Endothelial cell of umbilical vein (primary cell): ENCODE results near the gene ATF3. TPM values are rescaled to one million over a fixed set of nuclear protein-coding genes. Genes with fewer than 3 reads are reported as not detected.

ENCODE experiments used
- BruUV-seq: library from RNA; stranded (reverse); fragments of 400-500 nt; replicated peaks from 2 replicates; lab custom pipeline; 2021; lab: Mats Ljungman, UMichigan
- CTCF ChIA-PET: fragments of 300-600, 350-600 bp; sonication (Branson Sonifier 250); formaldehyde crosslinking; loops from one replicate; lab custom pipeline; 2021; ENCODE audit warnings: antibody characterized with exemption, inconsistent platforms; lab: Charles Lee
- POLR2A ChIA-PET: fragments of 300-600, 350-600 bp; sonication (Branson Sonifier 250); formaldehyde crosslinking; loops from one replicate; lab custom pipeline; 2021; ENCODE audit warnings: antibody characterized with exemption, inconsistent platforms; lab: Charles Lee
- DNase-seq: peaks from one replicate; pipeline ENCODE4 v3.0.0-alpha.2; 2011; ENCODE audit warnings: low read depth, low spot score
- FAIRE-seq: peaks from 2 replicates; lab custom pipeline; 2011; peaks lifted over from hg19 to GRCh38; lab: Jason Lieb, UNC
- H2AFZ ChIP-seq: 2 replicates; pipeline ENCODE4 v1.6.0; 2012; ENCODE audit warnings: low read depth, low read length, control low read depth, inconsistent platforms
- H3K27ac ChIP-seq: 2 replicates; pipeline ENCODE4 v1.5.1; 2011; ENCODE audit warnings: low read depth, mild to moderate bottlenecking, control low read depth, low read length, moderate library complexity; ENCODE audit not compliant: insufficient read depth
- H3K27me3 ChIP-seq, 2 experiments: 2 replicates each; pipeline versions ENCODE4 v1.6.0 to v1.6.1; 2011; ENCODE audit warnings: low read length in 2 of 2, mixed read lengths in 1 of 2; ENCODE audit not compliant: control insufficient read depth in 2 of 2, insufficient read depth in 2 of 2
- H3K36me3 ChIP-seq, 2 experiments: 2 replicates in 1 of 2; 3 replicates in 1 of 2; pipeline ENCODE4 v1.5.1; 2011; ENCODE audit warnings: low read length in 2 of 2, mild to moderate bottlenecking in 1 of 2, moderate library complexity in 1 of 2; ENCODE audit not compliant: control insufficient read depth in 2 of 2, insufficient read depth in 2 of 2; ENCODE audit errors: extremely low read depth in 1 of 2
- H3K4me1 ChIP-seq: 3 replicates; pipeline ENCODE4 v1.5.1; 2011; ENCODE audit warnings: mild to moderate bottlenecking, low read length; ENCODE audit not compliant: control insufficient read depth, insufficient read depth; ENCODE audit errors: extremely low read depth
- H3K4me2 ChIP-seq: 2 replicates; pipeline ENCODE4 v1.6.1; 2011; ENCODE audit warnings: low read length, control low read depth, mixed read lengths; ENCODE audit not compliant: insufficient read depth
- H3K4me3 ChIP-seq, 3 experiments: fragments of 200-600 bp in 1 of 3; sonication (generic), shearing (Covaris generic) in 1 of 3; replicated peaks in 1 of 3; 2 replicates each; pipeline ENCODE4 v1.5.1; 2011 to 2016; ENCODE audit warnings: control low read depth in 3 of 3, low read length in 3 of 3, mild to moderate bottlenecking in 2 of 3, inconsistent platforms in 1 of 3, low read depth in 1 of 3, moderate library complexity in 1 of 3; ENCODE audit not compliant: insufficient read depth in 1 of 3
- H3K79me2 ChIP-seq: 2 replicates; pipeline ENCODE4 v1.6.0; 2012; ENCODE audit warnings: low read length, inconsistent platforms; ENCODE audit not compliant: control insufficient read depth, insufficient read depth
- H3K9ac ChIP-seq: replicated peaks from 2 replicates; pipeline ENCODE3; 2011; ENCODE audit warnings: low read length, control low read depth; ENCODE audit not compliant: insufficient read depth; ENCODE audit errors: extremely low read depth
- H3K9me1 ChIP-seq: replicated peaks from 3 replicates; pipeline ENCODE4 v1.6.0; 2011; ENCODE audit warnings: mild to moderate bottlenecking, low read length; ENCODE audit not compliant: control insufficient read depth, insufficient read depth; ENCODE audit errors: extremely low read depth
- H3K9me3 ChIP-seq: replicated peaks from 2 replicates; pipeline ENCODE4 v1.5.1; 2012; ENCODE audit warnings: low read length, inconsistent platforms; ENCODE audit not compliant: control insufficient read depth, insufficient read depth
- H4K20me1 ChIP-seq: replicated peaks from 2 replicates; pipeline ENCODE3; 2011; ENCODE audit warnings: mild to moderate bottlenecking, low read length; ENCODE audit not compliant: control insufficient read depth, insufficient read depth; ENCODE audit errors: extremely low read depth
- CTCF ChIP-seq, 2 donors: IDR thresholded peaks; 1 replicate in 1 of 2; 2 replicates in 1 of 2; pipeline ENCODE4 v1.5.1; 2011; ENCODE audit warnings: low read length in 2 of 2, mild to moderate bottlenecking in 2 of 2, moderate library complexity in 2 of 2, control low read depth in 1 of 2, inconsistent platforms in 1 of 2, low read depth in 1 of 2; ENCODE audit not compliant: insufficient read depth in 1 of 2; ENCODE audit errors: extremely low read depth in 1 of 2
- EZH2 ChIP-seq: IDR thresholded peaks from 2 replicates; pipeline ENCODE4 v1.6.1; 2012; ENCODE audit warnings: borderline replicate concordance, low read depth, mild to moderate bottlenecking, moderate library complexity, low read length, inconsistent platforms; ENCODE audit not compliant: severe bottlenecking
- FOS ChIP-seq: IDR thresholded peaks from 2 replicates; pipeline ENCODE4 v1.6.1; 2011; ENCODE audit warnings: mild to moderate bottlenecking, low read length, moderate library complexity, borderline replicate concordance; ENCODE audit not compliant: insufficient read depth
- GATA2 ChIP-seq: IDR thresholded peaks from 2 replicates; pipeline ENCODE4 v1.7.0; 2011; ENCODE audit warnings: low read depth, mild to moderate bottlenecking, moderate library complexity, mixed read lengths, low read length; ENCODE audit not compliant: insufficient read length, insufficient read depth
- JUN ChIP-seq: IDR thresholded peaks from 2 replicates; pipeline ENCODE4 v1.6.1; 2011; ENCODE audit warnings: borderline replicate concordance, low read depth; ENCODE audit not compliant: insufficient read length, insufficient read depth
- MAX ChIP-seq: IDR thresholded peaks from 2 replicates; pipeline ENCODE4 v1.6.1; 2011; ENCODE audit not compliant: insufficient read depth, insufficient read length
- MYC ChIP-seq: IDR thresholded peaks from one replicate; pipeline ENCODE4 v1.6.1; 2011; ENCODE audit warnings: mild to moderate bottlenecking, low read depth, low read length
- POLR2A ChIP-seq: IDR thresholded peaks from 2 replicates; pipeline ENCODE4 v1.6.1; 2012; ENCODE audit warnings: low read depth, mild to moderate bottlenecking, control low read depth, low read length
- POLR2AphosphoS5 ChIP-seq: IDR thresholded peaks from 2 replicates; pipeline ENCODE4 v1.6.1; 2012; ENCODE audit warnings: low read depth, mild to moderate bottlenecking, control low read depth, low read length, moderate library complexity; ENCODE audit not compliant: insufficient read depth
- dilution Hi-C: fragments of 300-500 bp; cut with MboI; formaldehyde crosslinking; loops from one replicate; pipeline ENCODE4 v1.15.0; 2019; ENCODE audit warnings: low sequenced_read_pairs; ENCODE audit not compliant: extremely low pct_ligation_motif_present
- intact Hi-C: fragments of 100-400 bp; cut with micrococcal nuclease; formaldehyde crosslinking; loops from one replicate; pipeline ENCODE4 v1.10.0; 2022
- polyA plus RNA-seq, 4 experiments: library from polyadenylated mRNA; depleted of rRNA in 3 of 4; stranded (reverse) in 3 of 4; unstranded in 1 of 4; fragments of >200 nt; gene quantifications; 2 replicates each; pipeline versions ENCODE4 v1.2.1 to v1.2.3, GENCODE V29; 2011 to 2012; ENCODE audit warnings: missing spikeins in 1 of 4
- total RNA-seq: library from RNA; stranded (reverse); gene quantifications from 2 replicates; pipeline ENCODE4 v1.2.3, GENCODE V29; 2021

The ATF3 gene
- total and polyA plus RNA-seq, 2 donors (not counting 3 experiments of a cell fraction or from before 2014, with no cell fraction given) = 6.1 to 17.1 TPM

GRCh38 chr1:212565571-212566305 is 42.8 kb upstream of the ATF3 start:
- Histone ChIP-seq H3K27ac (no peak overlapping the region), H3K4me1 (peaks cover 26% of the 10 kb centered on the region), H3K4me3 (no peak overlapping the region), H3K36me3 (no peaks in the 10 kb centered on the region), H3K79me2 (no peaks in the 10 kb centered on the region), H3K4me2 (no peak overlapping the region), H3K9me1 (no peaks in the 10 kb centered on the region), H2AFZ (no peak overlapping the region), H3K9me3 (no peaks in the 10 kb centered on the region), H4K20me1 (no peaks in the 10 kb centered on the region), H3K27me3 (no peaks in the 10 kb centered on the region), H3K9ac (no peak overlapping the region)
- TF ChIP-seq JUN = no peak
- no peak for TF ChIP-seq MAX
- no peak for TF ChIP-seq GATA2
- no peak for TF ChIP-seq EZH2
- no peak for TF ChIP-seq POLR2AphosphoS5
- TF ChIP-seq MYC = no peak
- no peak for TF ChIP-seq CTCF (IDR thresholded peaks at IDR 0.05; ENCODE audit: extremely low read depth in 1 of 2, insufficient read depth in 1 of 2, low read depth in 1 of 2, low read length in 2 of 2)
- TF ChIP-seq FOS = no peak
- TF ChIP-seq POLR2A = no peak
- dilution Hi-C loops = no loop called here
- FAIRE-seq (peak; percentile 83), DNase-seq (peak; percentile 31)
- ChIA-PET CTCF (interaction anchor here (1.2 to 2.0 kb wide), 2 partner anchors 42 to 89 kb away, joined by 3 to 7 read pairs; partner anchors contain the start of gene ATF3), POLR2A (interaction anchor here (2.8 kb wide), 1 partner anchor 43 kb away, joined by 16 read pairs; the partner anchor contains the start of gene ATF3)
- intact Hi-C loops = loop anchor here (10.0 kb wide), 1 partner anchor 991 kb away; the partner anchor contains the start of gene SLC30A1
- BruUV-seq = no TSS peak
